Thoracic aorta endothelial cell (primary cell): ENCODE measurements around the gene CTNNAL1. TPM values are rescaled to one million over a fixed set of nuclear protein-coding genes. Genes with fewer than 3 reads are reported as not detected.

Source experiments
- small RNA-seq: library from RNA; depleted of rRNA; stranded (forward); fragments of <200 nt; gene quantifications from one replicate; pipeline ENCODE3, GENCODE V24; 2012
- total RNA-seq: library from RNA; depleted of rRNA; stranded (reverse); fragments of >200 nt; gene quantifications from 2 replicates; pipeline ENCODE4 v1.2.3, GENCODE V29; 2012

Gene CTNNAL1, protein sequence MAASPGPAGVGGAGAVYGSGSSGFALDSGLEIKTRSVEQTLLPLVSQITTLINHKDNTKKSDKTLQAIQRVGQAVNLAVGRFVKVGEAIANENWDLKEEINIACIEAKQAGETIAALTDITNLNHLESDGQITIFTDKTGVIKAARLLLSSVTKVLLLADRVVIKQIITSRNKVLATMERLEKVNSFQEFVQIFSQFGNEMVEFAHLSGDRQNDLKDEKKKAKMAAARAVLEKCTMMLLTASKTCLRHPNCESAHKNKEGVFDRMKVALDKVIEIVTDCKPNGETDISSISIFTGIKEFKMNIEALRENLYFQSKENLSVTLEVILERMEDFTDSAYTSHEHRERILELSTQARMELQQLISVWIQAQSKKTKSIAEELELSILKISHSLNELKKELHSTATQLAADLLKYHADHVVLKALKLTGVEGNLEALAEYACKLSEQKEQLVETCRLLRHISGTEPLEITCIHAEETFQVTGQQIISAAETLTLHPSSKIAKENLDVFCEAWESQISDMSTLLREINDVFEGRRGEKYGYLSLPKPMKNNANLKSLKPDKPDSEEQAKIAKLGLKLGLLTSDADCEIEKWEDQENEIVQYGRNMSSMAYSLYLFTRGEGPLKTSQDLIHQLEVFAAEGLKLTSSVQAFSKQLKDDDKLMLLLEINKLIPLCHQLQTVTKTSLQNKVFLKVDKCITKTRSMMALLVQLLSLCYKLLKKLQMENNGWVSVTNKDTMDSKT
- 160 and 193 TPM in 2 replicates for total RNA-seq

DNA sequence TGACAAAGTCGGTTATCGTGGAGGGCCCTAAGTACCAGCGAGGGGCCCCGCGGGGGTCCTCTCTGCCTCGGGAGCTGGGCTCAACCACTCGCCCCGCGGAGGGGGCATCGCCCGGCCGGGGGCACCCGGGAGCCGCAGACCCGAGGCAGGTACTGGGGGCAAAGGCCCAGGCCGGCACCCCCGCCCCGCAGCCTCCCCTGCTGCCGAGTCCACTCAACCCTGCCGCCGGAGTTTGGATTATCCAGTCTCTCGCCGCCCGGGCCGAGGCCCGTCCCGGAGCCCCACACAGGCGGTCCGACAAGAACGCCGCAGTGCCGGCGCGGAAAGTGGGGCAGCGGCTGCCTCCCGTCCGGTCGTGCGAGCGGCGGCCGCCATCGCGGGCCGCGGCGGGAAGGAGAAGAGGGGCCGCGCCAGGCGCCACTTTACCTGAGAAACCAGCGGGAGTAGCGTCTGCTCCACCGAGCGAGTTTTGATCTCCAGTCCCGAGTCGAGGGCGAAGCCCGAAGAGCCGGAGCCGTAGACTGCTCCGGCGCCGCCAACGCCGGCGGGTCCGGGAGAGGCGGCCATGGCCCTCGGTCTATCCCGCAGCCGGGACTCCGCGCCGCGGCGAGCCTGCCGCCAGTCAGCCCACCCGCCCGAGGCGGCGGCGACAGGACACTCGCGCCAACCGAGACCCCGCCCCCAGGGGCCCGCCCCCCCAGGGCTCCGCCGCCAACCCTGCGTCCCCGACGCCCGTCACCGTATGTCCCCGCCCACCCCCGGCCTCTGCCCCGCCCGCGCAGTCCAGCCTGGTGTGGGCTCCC, at the start of gene CTNNAL1:
CTNNAL1 (minus strand) TSS at position 624 of the 803 bp plus-strand sequence; CDS start at position 567, 57 bp downstream.

DNA sequence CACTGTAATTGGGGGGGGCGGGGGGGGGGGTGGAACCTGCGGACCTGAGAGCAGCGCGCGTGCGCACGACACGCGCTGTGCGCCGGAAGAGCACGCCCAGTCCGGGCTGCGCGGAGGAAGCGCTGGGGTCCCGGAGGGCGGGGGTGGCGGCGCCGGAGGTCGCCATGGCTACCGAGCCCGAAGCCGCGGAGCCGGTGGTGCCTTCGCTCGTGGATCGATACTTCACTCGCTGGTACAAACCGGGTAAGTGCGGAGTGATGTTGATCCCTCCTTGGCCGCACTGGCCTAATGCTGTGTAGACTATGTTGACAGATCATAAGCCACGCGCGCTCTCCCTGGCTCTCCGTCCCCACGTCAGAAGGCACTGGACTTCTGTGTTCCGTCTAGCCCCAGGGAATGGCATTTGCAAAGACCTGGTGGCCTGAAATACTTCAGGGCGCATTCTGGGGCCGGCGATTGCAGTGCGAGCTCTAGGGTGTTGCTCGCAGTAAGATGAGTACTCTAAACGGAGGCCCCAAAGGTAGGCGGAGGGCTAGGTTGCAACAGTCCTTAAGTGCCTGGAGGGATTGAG, 78.9 kb downstream of the CTNNAL1 start, which contains the start of gene ABITRAM:
ABITRAM (plus strand) TSS at position 78 of the 571 bp plus-strand sequence; CDS start at position 165, 87 bp downstream.

DNA sequence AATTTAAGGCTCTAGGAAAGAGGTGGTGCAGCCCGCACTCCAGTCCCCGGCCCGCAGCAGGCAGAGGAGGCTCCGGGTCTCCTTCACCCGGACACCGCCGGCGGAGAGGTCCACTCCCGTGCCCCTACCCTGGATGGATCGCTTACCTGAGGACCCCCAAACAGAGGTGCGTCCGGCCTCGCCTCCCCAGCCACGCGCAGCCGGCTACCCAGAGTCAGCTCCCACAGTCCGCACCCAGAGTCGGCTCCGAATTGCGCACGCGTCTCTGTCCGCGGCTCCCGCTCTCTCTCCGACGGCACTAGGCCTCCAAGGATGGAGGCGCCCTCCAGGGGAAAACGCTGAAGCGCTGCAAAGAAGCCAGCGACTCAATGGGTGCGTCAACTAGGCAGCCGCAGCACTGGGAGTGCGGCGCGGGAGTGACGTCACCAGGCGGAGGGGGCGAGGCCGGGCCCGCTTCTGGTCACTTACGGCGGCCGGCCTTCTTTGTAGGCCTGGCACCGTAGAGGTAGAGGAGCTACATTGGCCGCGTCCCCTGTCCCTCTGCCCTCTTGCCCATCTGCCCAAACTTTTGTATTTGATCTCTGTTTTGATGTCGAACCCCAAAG, 79.5 kb downstream of the CTNNAL1 start, which contains the start of gene ELP1:
ELP1 (minus strand) TSS at position 407 of the 605 bp plus-strand sequence. CDS start 2,978 bp downstream, outside the sequence.

Small RNA genes lying within 50 kb of the gene (small RNA-seq; reads per million reads assigned to genes)
- gene MIR32 (6.2 reads per million, percentile 85 among the genes with 10 or more reads in this experiment), gene RF00019 (not detected)

Other genes with a start within 250 kb of the CTNNAL1 start
- gene ACTL7B, start 157.5 kb downstream of the CTNNAL1 start, total RNA-seq = under 0.01 TPM in 1 of 2 replicates, not detected in the other
- not detected in 2 replicates for gene ACTL7A, start 151.2 kb downstream of the CTNNAL1 start, total RNA-seq
- 38.6 and 42.0 TPM in 2 replicates for gene ELP1, start 79.4 kb downstream of the CTNNAL1 start, total RNA-seq
- gene ABITRAM, start 79.1 kb downstream of the CTNNAL1 start, total RNA-seq = 10.4 and 13.5 TPM in 2 replicates
- gene TMEM245, start 106.4 kb upstream of the CTNNAL1 start, total RNA-seq = 92.3 and 92.8 TPM in 2 replicates
- under 0.01 TPM in 2 replicates for gene FRRS1L, start 153.8 kb upstream of the CTNNAL1 start, total RNA-seq